ENCODE data around the gene ARL8B. TPM values are rescaled to one million over a fixed set of nuclear protein-coding genes. Genes with fewer than 3 reads are reported as not detected.
"Not testable (repeated sequence)": the region's sequence is repeated elsewhere in the genome, so short reads cannot be mapped to it uniquely, and the experiment has no call there.

ARL8B gene
- total and polyA plus RNA-seq, 9 of the 15 experiments (the other 6 are each of a cell fraction or from before 2014, with no cell fraction given), result 28.5 to 99.4 (median 77.2) TPM

- H3K27me3 ChIP-seq (ENCODE audit: control insufficient read depth in 2 of 2, insufficient read depth in 2 of 2, low read length in 2 of 2); BruUV-seq (replicated peaks); FAIRE-seq; DNase-seq (ENCODE audit: extremely low read depth in 1 of 4, low spot score in 3 of 4); H2AFZ ChIP-seq (ENCODE audit: low read depth, low read length); CTCF ChIA-PET (ENCODE audit: low intra/inter-chr PET ratio); in situ Hi-C loops (cut with MboI); H3K4me2 ChIP-seq (ENCODE audit: insufficient read depth, low read length); intact Hi-C loops (cut with micrococcal nuclease); H3K36me3 ChIP-seq (ENCODE audit: control insufficient read depth, insufficient read depth, low read length); H3K27ac ChIP-seq (ENCODE audit: extremely low read depth, low read depth, low read length); ATAC-seq; H3K9ac ChIP-seq (ENCODE audit: insufficient read depth in 1 of 2, low read depth in 2 of 2, low read length in 2 of 2); H3K9me3 ChIP-seq (replicated peaks; ENCODE audit: control insufficient read depth, insufficient read depth, low read depth, low read length); H3K4me3 ChIP-seq; H3K9me1 ChIP-seq (ENCODE audit: control insufficient read depth, insufficient read depth, low read length): not testable (repeated sequence)
- 94% methylated on average over 5 of the region's 5 CpGs for WGBS (ENCODE audit: insufficient coverage, low coverage, missing lambda C conversion rate)
- POLR2A ChIA-PET, result interaction anchor here (0.8 to 1.7 kb wide), 5 partner anchors 9 to 20 kb away, joined by 3 to 8 read pairs (median 4); no protein-coding TSS in a partner anchor
- H3K79me2 ChIP-seq (ENCODE audit: control insufficient read depth, insufficient read depth, low read length), result peaks cover 98% of the 10 kb centered on the region
- 0 out of 2 replicates have a peak, but pooled peaks have one; percentile 27 for TF ChIP-seq HDAC2 (IDR thresholded peaks at IDR 0.05)
- TF ChIP-seq SMARCA5 (IDR thresholded peaks at IDR 0.05), result peak; percentile 52; the same call in 1 of the 2 replicates
- TF ChIP-seq BCOR (IDR thresholded peaks at IDR 0.05), result peak; percentile 79
- TF ChIP-seq KDM1A (IDR thresholded peaks at IDR 0.05), result peak; percentile 21 to 59; a peak in 2 of 4 replicates
- peak; percentile 94 for TF ChIP-seq ZNF146 (CRISPR knock-in tag; IDR thresholded peaks at IDR 0.05; ENCODE audit: unreplicated experiment)
- peaks cover 15% of the 10 kb centered on the region for H4K20me1 ChIP-seq (replicated peaks; ENCODE audit: control insufficient read depth, insufficient read depth, low read length)
- H3K4me1 ChIP-seq (replicated peaks in 1 of 2; ENCODE audit: control insufficient read depth in 2 of 2, insufficient read depth in 2 of 2, low read length in 2 of 2), result peaks cover 11 to 34% of the 10 kb centered on the region in 2 experiments; a peak in 4 of 5 replicates
Measured at GRCh38 chr3:5147152-5147551, 25.1 kb downstream of the ARL8B start.

- H3K36me3 ChIP-seq (ENCODE audit: control insufficient read depth, insufficient read depth, low read length), result peaks cover 4% of the 10 kb centered on the region; the same call in 1 of the 3 replicates
- 0 out of 2 replicates have a peak, but pooled peaks cover 2% of the 10 kb centered on the region for H3K9me3 ChIP-seq (replicated peaks; ENCODE audit: control insufficient read depth, insufficient read depth, low read depth, low read length)
- H3K27ac ChIP-seq (ENCODE audit: extremely low read depth, low read depth, low read length), result no peak overlapping the region
- no peaks in the 10 kb centered on the region for H3K9me1 ChIP-seq (ENCODE audit: control insufficient read depth, insufficient read depth, low read length)
- peak overlapping the region; percentile 60 for H3K4me2 ChIP-seq (ENCODE audit: insufficient read depth, low read length)
- peak overlapping the region in 1 of 2 experiments; percentile 31; a peak in 1 of 4 replicates for H3K9ac ChIP-seq (ENCODE audit: insufficient read depth in 1 of 2, low read depth in 2 of 2, low read length in 2 of 2)
- DNase-seq (ENCODE audit: extremely low read depth in 1 of 4, low spot score in 3 of 4) (peak in 1 of 4 experiments; percentile 29), ATAC-seq (peak; percentile 58), FAIRE-seq (peak; percentile 73)
- H3K4me3 ChIP-seq, result no peak overlapping the region
- ChIA-PET POLR2A (interaction anchor here (0.6 to 3.6 kb wide), 6 partner anchors 10 to 446 kb away, joined by 3 to 12 read pairs (median 4); no protein-coding TSS in a partner anchor), CTCF (ENCODE audit: low intra/inter-chr PET ratio) (no interaction called here)
- no TSS peak for BruUV-seq (replicated peaks)
- peaks cover 12% of the 10 kb centered on the region for H4K20me1 ChIP-seq (replicated peaks; ENCODE audit: control insufficient read depth, insufficient read depth, low read length)
- no peaks in the 10 kb centered on the region for H3K27me3 ChIP-seq (ENCODE audit: control insufficient read depth in 2 of 2, insufficient read depth in 2 of 2, low read length in 2 of 2)
- peaks cover 98% of the 10 kb centered on the region for H3K79me2 ChIP-seq (ENCODE audit: control insufficient read depth, insufficient read depth, low read length)
- H3K4me1 ChIP-seq (replicated peaks in 1 of 2; ENCODE audit: control insufficient read depth in 2 of 2, insufficient read depth in 2 of 2, low read length in 2 of 2), result peaks cover 11 to 25% of the 10 kb centered on the region in 2 experiments; a peak in 4 of 5 replicates
- WGBS (ENCODE audit: insufficient coverage, low coverage, missing lambda C conversion rate), result 29% methylated on average over 7 of the region's 7 CpGs
- intact Hi-C loops (cut with micrococcal nuclease) (no loop called here), in situ Hi-C loops (cut with MboI) (no loop called here)
- no peak overlapping the region for H2AFZ ChIP-seq (ENCODE audit: low read depth, low read length)
- TF ChIP-seq ZEB2 (IDR thresholded peaks at IDR 0.05) (peak; percentile 41; the same call in 1 of the 2 replicates), SRF (CRISPR knock-in tag; IDR thresholded peaks at IDR 0.05) (0 out of 4 replicates have a peak, but pooled peaks of 1 of the 2 experiments have one; percentile 60), CEBPB (tag; IDR thresholded peaks at IDR 0.05) (peak; percentile 65), MYC (IDR thresholded peaks at IDR 0.05; ENCODE audit: low read depth, low read length) (no peak), MYC (CRISPR knock-in tag; IDR thresholded peaks at IDR 0.05; ENCODE audit: borderline replicate concordance, low read depth) (no peak), NFYB (IDR thresholded peaks at IDR 0.05; ENCODE audit: extremely low read depth, insufficient read length) (peak; percentile 35), PBX2 (CRISPR knock-in tag; IDR thresholded peaks at IDR 0.05; ENCODE audit: low read depth) (no peak), PBX2 (tag; conservative IDR thresholded peaks at IDR 0.05; ENCODE audit: low read depth) (peak; percentile 72), NRF1 (conservative IDR thresholded peaks at IDR 0.05 in 1 of 2, IDR thresholded peaks at IDR 0.05 in 1 of 2) (peak in 1 of 2 experiments; percentile 24; a peak in 1 of 4 replicates), HLTF (IDR thresholded peaks at IDR 0.05) (no peak)
Measured at GRCh38 chr3:5149306-5149880, 27.3 kb downstream of the ARL8B start.

Data from K562 (cell line).